Endodermal cell (in vitro differentiated cells): ENCODE results near the gene MTR. TPM values are rescaled to one million over a fixed set of nuclear protein-coding genes. Genes with fewer than 3 reads are reported as not detected.

Experiments used
- DNase-seq: peaks from one replicate; pipeline ENCODE4 v3.0.0-alpha.2; 2017
- H3K27ac ChIP-seq: 2 replicates; pipeline ENCODE4 v1.5.1; 2013; ENCODE audit warnings: mild to moderate bottlenecking, low read depth, low read length, moderate library complexity
- H3K27me3 ChIP-seq: 2 replicates; pipeline ENCODE4 v1.6.1; 2013; ENCODE audit warnings: mild to moderate bottlenecking, low read length, moderate library complexity; ENCODE audit not compliant: insufficient read depth, control insufficient read depth, poor library complexity, severe bottlenecking
- H3K36me3 ChIP-seq: 2 replicates; pipeline ENCODE4 v1.7.0; 2013; ENCODE audit warnings: mild to moderate bottlenecking, low read length, moderate library complexity; ENCODE audit not compliant: control insufficient read depth, insufficient read depth
- H3K4me1 ChIP-seq: one replicate; pipeline ENCODE4 v1.7.0; 2013; ENCODE audit warnings: low read length; ENCODE audit not compliant: control insufficient read depth, insufficient read depth
- H3K4me3 ChIP-seq: 2 replicates; pipeline ENCODE4 v1.5.1; 2013; ENCODE audit warnings: mild to moderate bottlenecking, low read length, moderate library complexity
- H3K9ac ChIP-seq: 2 replicates; pipeline ENCODE4 v1.6.1; 2013; ENCODE audit warnings: mild to moderate bottlenecking, low read length, moderate library complexity; ENCODE audit not compliant: poor library complexity, severe bottlenecking; ENCODE audit errors: extremely low read depth
- H3K9me3 ChIP-seq: 2 replicates; pipeline ENCODE4 v1.6.1; 2013; ENCODE audit warnings: mild to moderate bottlenecking, low read length, moderate library complexity; ENCODE audit not compliant: control insufficient read depth
- H3K27ac Mint-ChIP-seq: 2 replicates; pipeline ENCODE4 v1.8.0; 2020; ENCODE audit warnings: mixed read lengths
- H3K27me3 Mint-ChIP-seq: 2 replicates; pipeline ENCODE4 v1.8.0; 2021; ENCODE audit warnings: mild to moderate bottlenecking, mixed read lengths; ENCODE audit not compliant: insufficient read depth
- H3K36me3 Mint-ChIP-seq: 2 replicates; pipeline ENCODE4 v1.8.0; 2020; ENCODE audit warnings: low read depth, mixed read lengths
- H3K4me1 Mint-ChIP-seq: 2 replicates; pipeline ENCODE4 v1.8.0; 2020; ENCODE audit warnings: mixed read lengths
- H3K4me3 Mint-ChIP-seq: 2 replicates; pipeline ENCODE4 v1.8.0; 2020; ENCODE audit warnings: mild to moderate bottlenecking, moderate library complexity, mixed read lengths
- H3K9me3 Mint-ChIP-seq: 2 replicates; pipeline ENCODE4 v1.8.0; 2020; ENCODE audit warnings: mild to moderate bottlenecking, mixed read lengths
- CTCF ChIP-seq: fragments of 200-600 bp; sonication (generic); conservative IDR thresholded peaks from 2 replicates; pipeline ENCODE4 v1.5.0; 2021; ENCODE audit warnings: antibody characterized with exemption, mild to moderate bottlenecking
- WGBS, 2 experiments: methylation state at CpG; one replicate each; pipeline versions ENCODE4 v1.1.5 to v1.1.7; 2013; ENCODE audit warnings: missing lambda C conversion rate in 2 of 2, mixed read lengths in 1 of 2; ENCODE audit not compliant: insufficient coverage in 1 of 2, insufficient read length in 1 of 2; 5-methylcytosine and 5-hydroxymethylcytosine counted together
- total RNA-seq, 2 donors: library from RNA; stranded (reverse); fragmentation: NEBNext Ultra II Directional in 1 of 2; extraction: Animal tissue kit (Norgen Biotek cat#: 25700) in 1 of 2; gene quantifications; 2 replicates in 1 of 2; 3 replicates in 1 of 2; pipeline ENCODE4 v1.2.1, GENCODE V29; 2021

The MTR gene
- total RNA-seq, 2 donors from 2014 or later: 28.5 to 29.5 TPM

GRCh38 chr1:236799001-236799400 is 3.9 kb downstream of the MTR start:
- Mint-ChIP-seq H3K4me1 (peaks cover 9% of the 10 kb centered on the region), H3K27me3 (no peaks in the 10 kb centered on the region), H3K4me3 (no peak overlapping the region), H3K27ac (no peak overlapping the region), H3K36me3 (no peaks in the 10 kb centered on the region), H3K9me3 (no peaks in the 10 kb centered on the region)
- Histone ChIP-seq H3K27me3 (no peaks in the 10 kb centered on the region), H3K36me3 (no peaks in the 10 kb centered on the region), H3K4me1 (no peaks in the 10 kb centered on the region), H3K9ac (no peak overlapping the region), H3K9me3 (no peaks in the 10 kb centered on the region), H3K4me3 (no peak overlapping the region), H3K27ac (no peak overlapping the region)
- DNase-seq: no peak
- TF ChIP-seq CTCF: no peak
- WGBS, 2 experiments: 89 to 96% methylated on average over 5 of the region's 5 CpGs

- no peak overlapping the region for H3K27ac Mint-ChIP-seq
- peaks cover 7% of the 10 kb centered on the region for H3K4me1 Mint-ChIP-seq
- no peak overlapping the region for H3K27ac ChIP-seq
- no peaks in the 10 kb centered on the region for H3K36me3 ChIP-seq
- no peak overlapping the region for H3K4me3 ChIP-seq
- no peak for DNase-seq
- TF ChIP-seq CTCF: no peak
- H3K27me3 ChIP-seq: no peaks in the 10 kb centered on the region
- H3K36me3 Mint-ChIP-seq: no peaks in the 10 kb centered on the region
- H3K27me3 Mint-ChIP-seq: no peaks in the 10 kb centered on the region
- H3K4me1 ChIP-seq: no peaks in the 10 kb centered on the region
- H3K9ac ChIP-seq: no peak overlapping the region
- H3K9me3 ChIP-seq: no peaks in the 10 kb centered on the region
- no peaks in the 10 kb centered on the region for H3K9me3 Mint-ChIP-seq
- H3K4me3 Mint-ChIP-seq: no peak overlapping the region
- 79 to 84% methylated on average over 3 to 5 of the region's 5 CpGs for WGBS, 2 experiments
Observed at GRCh38 chr1:236800002-236800620, 5.0 kb downstream of the MTR start.

GRCh38 chr1:236800623-236801022 is 5.5 kb downstream of the MTR start:
- no peaks in the 10 kb centered on the region for H3K36me3 Mint-ChIP-seq
- Histone ChIP-seq H3K4me1 (no peaks in the 10 kb centered on the region), H3K9me3 (no peaks in the 10 kb centered on the region), H3K4me3 (no peak overlapping the region), H3K9ac (no peak overlapping the region), H3K27me3 (no peaks in the 10 kb centered on the region), H3K36me3 (no peaks in the 10 kb centered on the region), H3K27ac (no peak overlapping the region)
- DNase-seq: no peak
- H3K27me3 Mint-ChIP-seq: no peaks in the 10 kb centered on the region
- no peaks in the 10 kb centered on the region for H3K9me3 Mint-ChIP-seq
- TF ChIP-seq CTCF: no peak
- peaks cover 7% of the 10 kb centered on the region for H3K4me1 Mint-ChIP-seq
- H3K27ac Mint-ChIP-seq: no peak overlapping the region
- no peak overlapping the region for H3K4me3 Mint-ChIP-seq
